Suprapubic skin (tissue), 4 donors: ENCODE measurements around the gene CACNG4. TPM values are rescaled to one million over a fixed set of nuclear protein-coding genes. Genes with fewer than 3 reads are reported as not detected.

Source experiments
- DNase-seq, 2 donors: peaks; one replicate each; pipeline ENCODE4 v3.0.0-alpha.2; 2019; ENCODE audit warnings: low spot score in 2 of 2
- H3K27ac ChIP-seq: fragments of 200-600 bp; sonication (generic); one replicate; pipeline ENCODE4 v1.5.1; 2019
- H3K27me3 ChIP-seq: fragments of 200-600 bp; sonication (generic); one replicate; pipeline ENCODE4 v1.5.1; 2019
- H3K36me3 ChIP-seq: fragments of 200-600 bp; sonication (generic); one replicate; pipeline ENCODE4 v1.5.1; 2019
- H3K4me1 ChIP-seq: fragments of 200-600 bp; sonication (generic); one replicate; pipeline ENCODE4 v1.5.1; 2019
- H3K4me3 ChIP-seq: fragments of 200-600 bp; sonication (generic); one replicate; pipeline ENCODE4 v1.5.1; 2019; ENCODE audit warnings: mild to moderate bottlenecking
- H3K9me3 ChIP-seq: fragments of 200-600 bp; sonication (generic); one replicate; pipeline ENCODE4 v1.5.1; 2019
- EP300 ChIP-seq: sonication (generic); formaldehyde crosslinking; IDR thresholded peaks from one replicate; pipeline ENCODE4 v1.6.1; 2017; ENCODE audit warnings: antibody characterized with exemption
- POLR2A ChIP-seq, 2 donors: fragments of 450-650 bp; IDR thresholded peaks; one replicate each; pipeline ENCODE4 v1.6.1; 2017; ENCODE audit warnings: antibody characterized with exemption in 2 of 2, mild to moderate bottlenecking in 2 of 2, moderate library complexity in 2 of 2
- POLR2AphosphoS5 ChIP-seq, 3 donors: sonication (generic); formaldehyde crosslinking; IDR thresholded peaks; one replicate each; pipeline ENCODE4 v1.6.1; 2017; ENCODE audit warnings: antibody characterized with exemption in 3 of 3
- WGBS: methylation state at CpG from one replicate; pipeline ENCODE4 v1.1.5; 2018; 5-methylcytosine and 5-hydroxymethylcytosine counted together
- total RNA-seq, 4 donors: library from RNA; depleted of rRNA; stranded (reverse); fragments of >200 nt; gene quantifications; one replicate each; pipeline ENCODE4 v1.1.0, GENCODE V29; 2016
- TF ChIP-seq, protein P1 (sequence below), 2 donors: fragments of 200-600 bp in 1 of 2; fragments of 450-650 bp in 1 of 2; sonication (generic) in 1 of 2; IDR thresholded peaks; one replicate each; pipeline ENCODE4 v1.5.1; 2016 to 2019; ENCODE audit warnings: antibody characterized with exemption in 2 of 2, mild to moderate bottlenecking in 1 of 2, moderate library complexity in 1 of 2

CACNG4 gene
- total RNA-seq, 4 donors from 2014 or later: 0.49 to 0.68 (median 0.51) TPM; not detected in 1

DNA sequence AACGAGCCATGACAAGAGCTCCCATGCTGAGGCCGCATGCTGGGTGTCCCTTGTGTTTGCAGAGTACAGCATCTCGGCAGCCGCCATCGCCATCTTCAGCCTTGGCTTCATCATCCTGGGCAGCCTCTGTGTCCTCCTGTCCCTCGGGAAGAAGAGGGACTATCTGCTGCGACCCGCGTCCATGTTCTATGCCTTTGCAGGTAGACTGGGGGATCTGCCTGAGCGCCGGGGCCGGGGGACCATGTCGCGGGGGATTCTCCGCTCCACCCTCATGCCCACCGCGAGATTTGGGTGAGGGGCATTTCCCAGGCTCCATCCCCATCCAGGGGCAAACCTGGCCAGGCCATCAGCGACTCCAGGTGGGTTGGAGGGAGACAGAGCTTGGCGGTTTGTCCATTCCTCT, 90.5 kb downstream of the CACNG4 start:
- TF ChIP-seq, protein P1, sequence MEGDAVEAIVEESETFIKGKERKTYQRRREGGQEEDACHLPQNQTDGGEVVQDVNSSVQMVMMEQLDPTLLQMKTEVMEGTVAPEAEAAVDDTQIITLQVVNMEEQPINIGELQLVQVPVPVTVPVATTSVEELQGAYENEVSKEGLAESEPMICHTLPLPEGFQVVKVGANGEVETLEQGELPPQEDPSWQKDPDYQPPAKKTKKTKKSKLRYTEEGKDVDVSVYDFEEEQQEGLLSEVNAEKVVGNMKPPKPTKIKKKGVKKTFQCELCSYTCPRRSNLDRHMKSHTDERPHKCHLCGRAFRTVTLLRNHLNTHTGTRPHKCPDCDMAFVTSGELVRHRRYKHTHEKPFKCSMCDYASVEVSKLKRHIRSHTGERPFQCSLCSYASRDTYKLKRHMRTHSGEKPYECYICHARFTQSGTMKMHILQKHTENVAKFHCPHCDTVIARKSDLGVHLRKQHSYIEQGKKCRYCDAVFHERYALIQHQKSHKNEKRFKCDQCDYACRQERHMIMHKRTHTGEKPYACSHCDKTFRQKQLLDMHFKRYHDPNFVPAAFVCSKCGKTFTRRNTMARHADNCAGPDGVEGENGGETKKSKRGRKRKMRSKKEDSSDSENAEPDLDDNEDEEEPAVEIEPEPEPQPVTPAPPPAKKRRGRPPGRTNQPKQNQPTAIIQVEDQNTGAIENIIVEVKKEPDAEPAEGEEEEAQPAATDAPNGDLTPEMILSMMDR (IDR thresholded peaks at IDR 0.05): no peak
- no peak for TF ChIP-seq POLR2AphosphoS5 (IDR thresholded peaks at IDR 0.05)
- TF ChIP-seq POLR2A (IDR thresholded peaks at IDR 0.05): no peak
- TF ChIP-seq EP300: no peak
- Histone ChIP-seq H3K27me3 (no peaks in the 10 kb centered on the region), H3K9me3 (no peaks in the 10 kb centered on the region), H3K4me3 (no peak overlapping the region), H3K27ac (no peak overlapping the region), H3K4me1 (no peaks in the 10 kb centered on the region), H3K36me3 (no peaks in the 10 kb centered on the region)
- WGBS: 95% methylated on average over 13 of the region's 19 CpGs
- peak in 1 of 2 donors; percentile 70 for DNase-seq

DNA sequence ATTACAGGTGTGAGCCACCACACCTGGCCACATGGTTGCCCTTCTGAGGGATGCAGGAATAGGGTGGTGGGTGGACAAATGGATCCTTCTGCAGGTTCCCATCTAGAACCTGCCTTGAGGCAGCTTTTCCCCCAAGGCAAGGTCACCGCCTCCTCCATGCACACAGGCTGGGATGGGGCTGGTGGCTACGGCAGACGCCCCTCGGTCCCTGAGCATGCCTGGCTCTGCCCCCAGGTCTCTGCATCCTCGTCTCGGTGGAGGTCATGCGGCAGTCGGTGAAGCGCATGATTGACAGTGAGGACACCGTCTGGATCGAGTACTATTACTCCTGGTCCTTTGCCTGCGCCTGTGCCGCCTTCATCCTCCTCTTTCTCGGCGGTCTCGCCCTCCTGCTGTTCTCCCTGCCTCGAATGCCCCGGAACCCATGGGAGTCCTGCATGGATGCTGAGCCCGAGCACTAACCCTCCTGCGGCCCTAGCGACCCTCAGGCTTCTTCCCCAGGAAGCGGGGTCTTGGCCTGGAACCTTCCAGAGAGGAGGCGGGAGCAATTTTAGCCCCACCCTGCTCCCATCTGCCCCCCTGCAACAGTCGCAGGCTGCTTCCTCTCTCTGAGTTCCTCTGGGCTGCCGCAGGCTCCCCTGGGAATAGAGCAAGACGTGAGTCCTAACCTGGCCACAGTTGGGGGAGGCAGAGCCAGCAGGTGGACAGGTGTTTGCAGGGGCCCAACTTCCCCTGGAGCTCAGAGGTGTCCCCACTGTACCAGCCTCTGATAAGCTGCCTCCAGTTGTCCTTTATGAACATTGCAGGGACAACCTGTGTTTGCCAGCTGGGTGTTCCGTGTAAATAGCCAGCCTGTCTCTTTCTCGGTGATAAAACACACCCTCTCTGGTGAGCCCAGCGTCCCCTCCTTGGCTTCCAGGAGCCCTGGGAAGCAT, 91.6 kb downstream of the CACNG4 start:
- TF ChIP-seq EP300 (no peak), POLR2A (IDR thresholded peaks at IDR 0.05) (no peak), POLR2AphosphoS5 (IDR thresholded peaks at IDR 0.05) (no peak)
- TF ChIP-seq, protein P1 (IDR thresholded peaks at IDR 0.05): no peak
- WGBS: 87% methylated on average over 24 of the region's 29 CpGs
- Histone ChIP-seq H3K4me3 (no peak overlapping the region), H3K9me3 (no peaks in the 10 kb centered on the region), H3K27ac (no peak overlapping the region), H3K4me1 (no peaks in the 10 kb centered on the region), H3K36me3 (no peaks in the 10 kb centered on the region), H3K27me3 (no peaks in the 10 kb centered on the region)
- peak in 1 of 2 donors; percentile 65 for DNase-seq

DNA sequence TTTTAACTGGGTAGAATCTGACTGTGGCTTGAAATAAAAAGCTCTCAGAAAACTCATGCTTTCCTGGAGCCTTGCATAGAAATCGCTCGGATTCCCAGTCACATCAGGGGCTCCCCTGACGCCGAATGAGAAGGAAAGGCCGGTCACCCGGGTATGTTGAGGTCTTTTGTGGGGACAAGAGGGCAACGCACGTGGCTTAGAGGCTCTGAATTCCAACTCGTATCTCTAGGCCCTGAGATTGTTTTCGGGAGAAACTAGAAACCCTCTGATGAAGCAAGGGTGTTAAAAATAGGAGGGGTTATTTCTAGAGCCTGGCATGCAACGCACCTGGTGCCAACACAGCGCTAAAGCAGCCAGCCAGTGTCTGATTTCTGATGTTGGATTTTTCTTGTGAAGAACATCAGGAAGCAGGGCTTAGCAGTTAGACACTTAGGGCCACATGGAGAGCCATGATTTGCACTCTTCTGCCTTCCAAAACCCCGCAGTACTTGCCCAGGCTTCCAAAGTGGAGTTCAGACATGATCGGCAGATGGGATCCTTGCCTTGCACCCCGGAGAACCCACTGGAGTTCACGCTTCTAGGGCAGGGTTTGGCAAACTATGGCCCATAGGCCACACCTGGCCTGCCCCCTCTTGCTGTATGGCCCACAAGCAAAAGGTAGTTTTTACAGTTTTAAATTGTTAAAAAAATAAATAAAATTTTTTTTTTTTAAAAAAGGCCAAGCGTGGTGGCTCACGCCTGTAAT, 92.4 kb downstream of the CACNG4 start:
- DNase-seq: peak in 1 of 2 donors; percentile 40
- WGBS: 93% methylated on average over 18 of the region's 18 CpGs

DNA sequence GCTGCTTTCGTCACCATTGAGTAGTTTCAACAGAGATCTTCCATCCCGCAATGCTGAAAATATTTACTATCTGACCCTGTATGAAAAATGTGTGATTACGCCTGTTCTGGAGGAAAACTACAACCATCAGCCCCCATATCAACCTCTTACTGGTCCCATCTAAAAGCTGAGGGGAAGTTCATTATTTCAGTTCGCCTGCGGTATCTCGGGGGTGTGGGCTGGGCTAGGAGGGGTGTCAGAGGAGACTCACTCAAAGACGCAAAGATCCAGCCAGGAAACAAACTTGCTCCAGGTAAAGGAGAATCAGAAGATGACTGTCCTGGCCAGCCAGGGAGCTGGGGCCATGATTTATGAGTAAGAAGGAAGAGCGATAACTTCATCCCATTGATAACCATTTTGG, 93.5 kb downstream of the CACNG4 start:
- TF ChIP-seq, protein P1 (IDR thresholded peaks at IDR 0.05): no peak
- no peak for TF ChIP-seq POLR2A (IDR thresholded peaks at IDR 0.05)
- no peak for TF ChIP-seq EP300
- TF ChIP-seq POLR2AphosphoS5 (IDR thresholded peaks at IDR 0.05): no peak

More for the DNA sequence above, 92.4 kb downstream of the CACNG4 start:
- Histone ChIP-seq H3K4me1 (no peaks in the 10 kb centered on the region), H3K36me3 (no peaks in the 10 kb centered on the region), H3K9me3 (no peaks in the 10 kb centered on the region), H3K27ac (no peak overlapping the region), H3K4me3 (no peak overlapping the region), H3K27me3 (no peaks in the 10 kb centered on the region)
- TF ChIP-seq POLR2A (IDR thresholded peaks at IDR 0.05) (no peak), EP300 (no peak), POLR2AphosphoS5 (IDR thresholded peaks at IDR 0.05) (no peak)
- TF ChIP-seq, protein P1 (IDR thresholded peaks at IDR 0.05): no peak

DNA sequence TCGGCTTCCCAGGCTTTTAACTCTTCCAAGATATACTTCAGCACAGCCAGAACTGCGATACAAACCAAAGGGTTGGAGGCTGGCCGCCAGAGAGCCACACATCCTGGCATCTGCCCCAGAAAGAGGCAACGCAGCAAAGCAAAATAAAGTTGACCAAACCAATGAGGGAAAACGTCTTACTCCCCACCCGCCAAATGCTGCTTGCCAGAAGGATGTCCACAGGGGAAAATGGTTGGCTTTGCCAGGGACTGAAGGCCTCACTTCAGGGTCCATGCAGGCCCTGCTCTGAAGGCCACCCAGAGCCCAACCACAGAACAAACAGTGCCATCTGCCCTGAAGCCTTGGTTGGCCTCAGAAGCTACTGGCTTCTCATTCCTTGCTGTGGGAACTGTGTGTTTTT, 94.9 kb downstream of the CACNG4 start:
- peak in 1 of 2 donors; percentile 24 for DNase-seq
- Histone ChIP-seq H3K9me3 (no peaks in the 10 kb centered on the region), H3K27ac (no peak overlapping the region), H3K27me3 (no peaks in the 10 kb centered on the region), H3K36me3 (no peaks in the 10 kb centered on the region), H3K4me3 (no peak overlapping the region), H3K4me1 (no peaks in the 10 kb centered on the region)
- TF ChIP-seq EP300: no peak
- TF ChIP-seq POLR2A (IDR thresholded peaks at IDR 0.05): no peak
- no peak for TF ChIP-seq POLR2AphosphoS5 (IDR thresholded peaks at IDR 0.05)
- TF ChIP-seq, protein P1 (IDR thresholded peaks at IDR 0.05): no peak
- 62% methylated on average over 6 of the region's 6 CpGs for WGBS

More for the DNA sequence above, 93.5 kb downstream of the CACNG4 start:
- Histone ChIP-seq H3K36me3 (no peaks in the 10 kb centered on the region), H3K4me1 (no peaks in the 10 kb centered on the region), H3K9me3 (no peaks in the 10 kb centered on the region), H3K27ac (no peak overlapping the region), H3K4me3 (no peak overlapping the region), H3K27me3 (no peaks in the 10 kb centered on the region)
- DNase-seq: peak in 1 of 2 donors; percentile 29
- WGBS: 92% methylated on average over 8 of the region's 8 CpGs
